Heart left ventricle (tissue), 16 donors: ENCODE data around the gene ATRNL1. TPM values are rescaled to one million over a fixed set of nuclear protein-coding genes. Genes with fewer than 3 reads are reported as not detected.

Experiments used
- ATAC-seq, 4 donors: fragments of 200-7000 bp; cut with Tn5 transposase; one replicate each; pipeline ENCODE4 v1.9.1; 2020 to 2022; ENCODE audit warnings: moderate library complexity in 4 of 4, mild to moderate bottlenecking in 3 of 4, moderate number of reproducible peaks in 1 of 4
- DNase-seq, 5 donors: peaks; one replicate each; pipeline ENCODE4 v3.0.0-alpha.2; 2020
- H3K27ac ChIP-seq, 12 donors: fragments of 200-600 bp; sonication (generic) in 4 of 12; one replicate each; pipeline versions ENCODE4 v1.5.0 to v1.8.0; 2016 to 2022; ENCODE audit warnings: mild to moderate bottlenecking in 2 of 12
- H3K27me3 ChIP-seq, 9 donors: fragments of 200-600 bp; sonication (generic) in 2 of 9; one replicate each; pipeline versions ENCODE4 v1.5.1 to v1.8.0; 2016 to 2022; ENCODE audit warnings: mild to moderate bottlenecking in 3 of 9
- H3K36me3 ChIP-seq, 9 donors: fragments of 200-600 bp; sonication (generic) in 2 of 9; one replicate each; pipeline versions ENCODE4 v1.5.0 to v1.8.0; 2018 to 2022; ENCODE audit warnings: mild to moderate bottlenecking in 2 of 9
- H3K4me1 ChIP-seq, 12 donors: fragments of 200-600 bp; sonication (generic) in 4 of 12; one replicate each; pipeline versions ENCODE4 v1.5.0 to v1.8.0; 2016 to 2022; ENCODE audit warnings: mild to moderate bottlenecking in 3 of 12
- H3K4me3 ChIP-seq, 12 donors: fragments of 200-600 bp; sonication (generic) in 4 of 12; one replicate each; pipeline versions ENCODE4 v1.5.0 to v1.8.0; 2017 to 2022; ENCODE audit warnings: mild to moderate bottlenecking in 9 of 12, moderate library complexity in 4 of 12
- H3K9me3 ChIP-seq, 12 donors: fragments of 200-600 bp; sonication (generic) in 4 of 12; one replicate each; pipeline versions ENCODE4 v1.5.0 to v1.8.0; 2016 to 2022; ENCODE audit warnings: mild to moderate bottlenecking in 1 of 12
- CTCF ChIP-seq, 12 donors: fragments of 200-600 bp; sonication (generic) in 4 of 12; IDR thresholded peaks; one replicate each; pipeline versions ENCODE4 v1.5.0 to v1.8.0; 2018 to 2022; ENCODE audit warnings: antibody characterized with exemption in 12 of 12, mild to moderate bottlenecking in 5 of 12
- POLR2A ChIP-seq, 2 donors: fragments of 450-650 bp; IDR thresholded peaks; one replicate each; pipeline ENCODE4 v1.6.1; 2017; ENCODE audit warnings: antibody characterized with exemption in 2 of 2, mild to moderate bottlenecking in 2 of 2, moderate library complexity in 2 of 2
- WGBS, 4 donors: extraction: QIAGEN DNeasy Blood & Tissue Kit in 2 of 4; methylation state at CpG; one replicate each; pipeline versions ENCODE4 v1.1.5 to v1.1.7; 2013 to 2018; 5-methylcytosine and 5-hydroxymethylcytosine counted together
- intact Hi-C, 10 donors: fragments of 100-400 bp; cut with DNase I; formaldehyde crosslinking; loops; one replicate each; pipeline versions ENCODE4 v1.11.1 to v1.14.2; 2022
- polyA plus RNA-seq, 2 donors: library from polyadenylated mRNA; stranded (reverse); fragments of 200-250 nt; gene quantifications; one replicate each; pipeline ENCODE4 v1.2.3, GENCODE V29; 2013
- total RNA-seq, 9 donors: library from RNA; depleted of rRNA in 2 of 9; stranded (reverse); fragments of >200 nt in 2 of 9; fragmentation: NEBNext Ultra II Directional in 3 of 9; extraction: Animal tissue kit (Norgen Biotek cat#: 25700) in 3 of 9; gene quantifications; one replicate each; pipeline versions ENCODE4 v1.1.0 to v1.2.4, GENCODE V29; 2016 to 2023
- donor health status: ischemic (EF 13 %, LVEDD 7.1; RV severe dilation, severe dysfunction).
- donor health status: healthy with polysubstance abuse.
- donor health status: DM: no; HTN: yes; CAD: no.
- donor health status: DM: no; HTN: no; CAD: no.
- donor health status: ischemic (EF 25% LVEDD 6.9; RV normal size, moderate dysfunction).
- donor health status: ischemic (EF 25% LVEDD 5.7; RV mildly dilated, moderate dysfunction).
- donor health status: healthy.
- donor health status: DM: yes; HTN: yes; CAD: no.
- donor health status: ischemic (EF 35%, LVEDD 5.7; RV mildly dilated, moderate dysfunction).
- donor health status: nonischemic (EF 11% LVEDD 7.7; RV severe dilation, severe dysfunction).
- donor health status: DM: yes; HTN: yes; CAD: no.
- donor health status: PGD.
- donor health status: ischemic (EF 29% LVEDD 5.4; RV normal size, mild dysfunction).
- donor health status: nonischemic (EF 23%, LVEDD 6.1; RV moderate dilation, normal function).

Gene ATRNL1
- total and polyA plus RNA-seq, 11 donors, result 0.13 to 28.5 (median 3.0) TPM

GRCh38 chr10:115948465-115948864 is 855.3 kb downstream of the ATRNL1 start:
- Histone ChIP-seq H3K36me3 (no peaks in the 10 kb centered on the region), H3K9me3 (no peaks in the 10 kb centered on the region), H3K4me3 (no peak overlapping the region), H3K4me1 (peaks cover 0 to 13% (median 0%) of the 10 kb centered on the region in 12 donors), H3K27me3 (no peaks in the 10 kb centered on the region), H3K27ac (no peak overlapping the region)
- ATAC-seq, result peak in 1 of 4 donors; percentile 9
- 20 to 35% (median 32%) methylated on average over 1 of the region's 1 CpG for WGBS, 4 donors
- DNase-seq, result no peak
- TF ChIP-seq CTCF (IDR thresholded peaks at IDR 0.05) (peak in 11 of 12 donors; percentile 11 to 58 (median 38)), POLR2A (IDR thresholded peaks at IDR 0.05) (no peak)
- intact Hi-C loops, result loop anchor here in 5 of 10 donors (5.0 to 10.0 kb wide), 3 partner anchors 326 to 339 kb away; partner anchors contain the start of gene GFRA1 (in 1 of the 5)

GRCh38 chr10:115949282-115949844 is 856.2 kb downstream of the ATRNL1 start:
- Histone ChIP-seq H3K9me3 (no peaks in the 10 kb centered on the region), H3K4me1 (peaks cover 0 to 13% (median 0%) of the 10 kb centered on the region in 12 donors), H3K4me3 (no peak overlapping the region), H3K36me3 (no peaks in the 10 kb centered on the region), H3K27ac (no peak overlapping the region), H3K27me3 (no peaks in the 10 kb centered on the region)
- intact Hi-C loops, result loop anchor here in 5 of 10 donors (5.0 to 10.0 kb wide), 3 partner anchors 325 to 338 kb away; partner anchors contain the start of gene GFRA1 (in 1 of the 5)
- ATAC-seq, result no peak
- 85 to 95% (median 94%) methylated on average over 6 to 9 of the region's 9 CpGs for WGBS, 4 donors
- no peak for DNase-seq
- TF ChIP-seq CTCF (IDR thresholded peaks at IDR 0.05), result no peak
- no peak for TF ChIP-seq POLR2A (IDR thresholded peaks at IDR 0.05)

GRCh38 chr10:115950320-115950719 is 857.2 kb downstream of the ATRNL1 start:
- 49 to 70% (median 65%) methylated on average over 3 of the region's 3 CpGs for WGBS, 4 donors
- DNase-seq, result no peak
- H3K27ac ChIP-seq, result no peak overlapping the region
- no peaks in the 10 kb centered on the region for H3K36me3 ChIP-seq
- peaks cover 0 to 13% (median 0%) of the 10 kb centered on the region in 12 donors for H3K4me1 ChIP-seq
- no peak overlapping the region for H3K4me3 ChIP-seq
- no peak for TF ChIP-seq POLR2A (IDR thresholded peaks at IDR 0.05)
- peak in 1 of 4 donors; percentile 50 for ATAC-seq
- no peaks in the 10 kb centered on the region for H3K9me3 ChIP-seq
- intact Hi-C loops, result loop anchor here in 2 of 10 donors (10.0 kb wide), 1 partner anchor 334 kb away; no protein-coding TSS in a partner anchor
- no peaks in the 10 kb centered on the region for H3K27me3 ChIP-seq

GRCh38 chr10:115951242-115951641 is 858.1 kb downstream of the ATRNL1 start:
- ATAC-seq (no peak), DNase-seq (no peak)
- intact Hi-C loops, result loop anchor here in 2 of 10 donors (10.0 kb wide), 1 partner anchor 334 kb away; no protein-coding TSS in a partner anchor
- no peaks in the 10 kb centered on the region for H3K36me3 ChIP-seq
- H3K9me3 ChIP-seq, result no peaks in the 10 kb centered on the region
- no peak overlapping the region for H3K4me3 ChIP-seq
- H3K27ac ChIP-seq, result no peak overlapping the region
- TF ChIP-seq CTCF (IDR thresholded peaks at IDR 0.05) (no peak), POLR2A (IDR thresholded peaks at IDR 0.05) (no peak)
- no peaks in the 10 kb centered on the region for H3K27me3 ChIP-seq
- peaks cover 0 to 13% (median 0%) of the 10 kb centered on the region in 12 donors for H3K4me1 ChIP-seq
- 60 to 65% (median 62%) methylated on average over 3 of the region's 3 CpGs for WGBS, 4 donors
